HEK293 (cell line): Measurements from ENCODE around the gene FAM229A.
A peak's percentile ranks its signal among the peaks of the same experiment; 100 is the strongest.

Experiments
- CTCF ChIA-PET: fragments of 350-600 bp; formaldehyde crosslinking; extraction: SDS; loops from one replicate; lab custom pipeline; 2021; ENCODE audit warnings: antibody characterized with exemption; lab: Yijun Ruan, JAX
- POLR2A ChIA-PET: fragments of 300-600 bp; formaldehyde crosslinking; extraction: SDS; loops from one replicate; lab custom pipeline; 2020; ENCODE audit warnings: antibody characterized with exemption, inconsistent platforms; lab: Yijun Ruan, JAX
- H3K27ac ChIP-seq: fragments of 200-500 bp; sonication (Bioruptor generic); 2 replicates; pipeline ENCODE4 v1.5.1; 2014; ENCODE audit warnings: low read depth, low read length, control low read depth, inconsistent platforms; ENCODE audit errors: extremely low read depth
- H3K36me3 ChIP-seq, 2 experiments: fragments of 200-500 bp in 1 of 2; sonication (Bioruptor generic) in 1 of 2; 1 replicate in 1 of 2; 2 replicates in 1 of 2; pipeline ENCODE4 v1.5.1; 2014 to 2017; ENCODE audit warnings: inconsistent platforms in 2 of 2, low read length in 2 of 2; ENCODE audit not compliant: control insufficient read depth in 2 of 2, insufficient read depth in 1 of 2
- H3K4me1 ChIP-seq: fragments of 200-500 bp; sonication (Bioruptor generic); 2 replicates; pipeline ENCODE4 v1.5.1; 2014; ENCODE audit warnings: mild to moderate bottlenecking, low read length, inconsistent platforms; ENCODE audit not compliant: control insufficient read depth, insufficient read depth
- H3K4me3 ChIP-seq: 2 replicates; pipeline ENCODE4 v1.5.1; 2011; ENCODE audit warnings: low read depth, mild to moderate bottlenecking, control low read depth, low read length, moderate library complexity
- H3K9me3 ChIP-seq: fragments of 200-500 bp; sonication (Bioruptor generic); 2 replicates; pipeline ENCODE4 v1.5.1; 2014; ENCODE audit warnings: low read depth, low read length, inconsistent platforms; ENCODE audit not compliant: control insufficient read depth, insufficient read depth
- GFI1B ChIP-seq: fragments of 450-650 bp; formaldehyde crosslinking; IDR thresholded peaks from 2 replicates; pipeline ENCODE4 v1.5.1; 2016; ENCODE audit warnings: missing biosample characterization, missing genetic modification characterization
- MYNN ChIP-seq: fragments of 450-650 bp; formaldehyde crosslinking; IDR thresholded peaks from 2 replicates; pipeline ENCODE4 v1.5.1; 2016; ENCODE audit warnings: missing biosample characterization, missing genetic modification characterization, borderline replicate concordance
- WT1 ChIP-seq: fragments of 450-650 bp; formaldehyde crosslinking; IDR thresholded peaks from 2 replicates; pipeline ENCODE4 v1.5.1; 2016; ENCODE audit warnings: missing biosample characterization, missing genetic modification characterization
- ZBTB17 ChIP-seq: fragments of 450-650 bp; formaldehyde crosslinking; IDR thresholded peaks from 2 replicates; pipeline ENCODE4 v1.5.1; 2016; ENCODE audit warnings: missing biosample characterization, missing genetic modification characterization
- ZFP3 ChIP-seq: fragments of 450-650 bp; formaldehyde crosslinking; IDR thresholded peaks from 2 replicates; pipeline ENCODE4 v1.5.1; 2016; ENCODE audit warnings: low read depth, missing biosample characterization, missing genetic modification characterization
- ZNF521 ChIP-seq: fragments of 450-650 bp; formaldehyde crosslinking; IDR thresholded peaks from 2 replicates; pipeline ENCODE4 v1.5.1; 2017; ENCODE audit warnings: missing biosample characterization, mild to moderate bottlenecking, missing genetic modification characterization
- ZNF549 ChIP-seq: fragments of 450-650 bp; IDR thresholded peaks from 2 replicates; pipeline ENCODE4 v1.5.1; 2018; ENCODE audit warnings: missing biosample characterization, missing genetic modification characterization, mild to moderate bottlenecking, inconsistent platforms, moderate library complexity
- ZNF561 ChIP-seq: fragments of 450-650 bp; IDR thresholded peaks from 2 replicates; pipeline ENCODE4 v1.5.1; 2018; ENCODE audit warnings: missing biosample characterization, missing genetic modification characterization, borderline replicate concordance
- ZNF610 ChIP-seq: fragments of 450-650 bp; formaldehyde crosslinking; IDR thresholded peaks from 2 replicates; pipeline ENCODE4 v1.5.1; 2016; ENCODE audit warnings: missing biosample characterization, missing genetic modification characterization, borderline replicate concordance
- ZNF654 ChIP-seq: fragments of 450-650 bp; formaldehyde crosslinking; IDR thresholded peaks from 2 replicates; pipeline ENCODE4 v1.5.1; 2016; ENCODE audit warnings: low read depth, missing biosample characterization, missing genetic modification characterization
- ZSCAN23 ChIP-seq: fragments of 450-650 bp; formaldehyde crosslinking; IDR thresholded peaks from 2 replicates; pipeline ENCODE4 v1.5.1; 2016; ENCODE audit warnings: missing biosample characterization, missing genetic modification characterization
- TF ChIP-seq, protein P1 (sequence below): fragments of 450-650 bp; formaldehyde crosslinking; IDR thresholded peaks from 2 replicates; pipeline ENCODE4; 2016; ENCODE audit warnings: missing biosample characterization, missing genetic modification characterization

Gene FAM229A

DNA sequence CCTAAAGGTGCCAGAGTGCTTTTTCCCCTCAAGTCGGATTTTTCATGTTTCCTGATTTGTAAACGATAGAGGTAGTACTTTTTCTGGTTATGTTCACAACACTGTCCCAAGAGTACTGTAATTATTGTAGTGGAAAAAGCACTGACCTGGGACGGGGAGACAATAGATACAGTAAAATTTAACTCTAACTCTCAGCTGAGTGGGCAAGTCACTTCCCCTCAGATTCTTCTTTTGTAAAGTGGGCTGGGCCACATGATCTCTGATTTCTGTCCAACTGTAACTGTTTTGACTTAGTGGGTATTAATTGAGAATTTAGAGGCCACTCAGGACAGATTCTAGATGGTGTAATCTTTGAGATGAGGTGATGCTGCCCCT lies 45.4 kb downstream of the FAM229A start:
- Histone ChIP-seq H3K36me3 (peaks cover 33 to 57% of the 10 kb centered on the region in 2 experiments), H3K27ac (no peak overlapping the region), H3K4me1 (no peaks in the 10 kb centered on the region), H3K4me3 (no peak overlapping the region), H3K9me3 (no peaks in the 10 kb centered on the region)
- ChIA-PET POLR2A (interaction anchor here (0.5 to 2.4 kb wide), 2 partner anchors 19 to 20 kb away, joined by 6 to 7 read pairs; partner anchors contain the start of gene MARCKSL1), CTCF (interaction anchor here (0.6 to 1.5 kb wide), 8 partner anchors 10 to 109 kb away, joined by 3 to 14 read pairs (median 4); no protein-coding TSS in a partner anchor)
- TF ChIP-seq ZNF654 (tag by site-specific recombination) (no peak), ZNF610 (tag by site-specific recombination) (no peak), ZFP3 (tag by site-specific recombination) (no peak), ZNF521 (tag by site-specific recombination) (no peak), GFI1B (no peak), ZNF549 (tag by site-specific recombination) (no peak), ZSCAN23 (tag by site-specific recombination) (no peak), MYNN (no peak), WT1 (tag by site-specific recombination) (no peak)
- TF ChIP-seq, protein P1, sequence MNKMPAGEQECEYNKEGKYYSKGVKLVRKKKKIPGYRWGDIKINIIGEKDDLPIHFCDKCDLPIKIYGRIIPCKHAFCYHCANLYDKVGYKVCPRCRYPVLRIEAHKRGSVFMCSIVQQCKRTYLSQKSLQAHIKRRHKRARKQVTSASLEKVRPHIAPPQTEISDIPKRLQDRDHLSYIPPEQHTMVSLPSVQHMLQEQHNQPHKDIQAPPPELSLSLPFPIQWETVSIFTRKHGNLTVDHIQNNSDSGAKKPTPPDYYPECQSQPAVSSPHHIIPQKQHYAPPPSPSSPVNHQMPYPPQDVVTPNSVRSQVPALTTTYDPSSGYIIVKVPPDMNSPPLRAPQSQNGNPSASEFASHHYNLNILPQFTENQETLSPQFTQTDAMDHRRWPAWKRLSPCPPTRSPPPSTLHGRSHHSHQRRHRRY, result no peak

DNA sequence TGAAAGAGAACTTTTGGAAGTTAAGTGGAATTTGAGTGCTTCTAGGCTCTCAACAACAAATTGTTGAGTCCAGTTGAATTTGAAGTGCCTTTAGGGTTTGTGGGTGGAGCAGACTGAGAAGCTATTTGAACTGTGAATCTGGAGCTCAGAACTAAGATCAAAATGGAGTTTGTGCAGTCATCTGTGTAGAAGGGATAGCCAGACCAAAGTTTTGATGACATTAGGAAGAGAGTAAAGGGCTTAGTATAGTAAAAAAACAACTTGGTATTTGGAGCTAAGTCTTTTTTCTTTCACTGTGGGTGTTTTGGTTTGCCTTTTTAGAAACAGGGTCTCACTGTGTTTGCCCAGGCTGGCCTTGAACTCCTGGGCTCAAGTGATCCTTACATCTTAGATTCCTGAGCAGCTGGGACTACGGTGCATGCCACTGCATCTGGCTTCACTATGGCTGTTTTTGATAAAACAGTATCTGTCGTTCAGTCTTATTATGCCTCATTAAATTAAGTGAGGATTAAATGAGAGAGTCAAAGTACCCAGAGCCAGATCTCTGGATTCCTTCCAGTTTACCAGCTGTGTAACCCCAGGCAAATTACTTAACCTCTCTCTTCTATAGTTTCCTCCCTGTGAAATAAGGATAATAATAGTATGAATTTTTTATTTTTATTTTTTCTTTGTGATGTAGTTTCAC lies 50.4 kb downstream of the FAM229A start:
- ChIA-PET POLR2A (interaction anchor here (1.4 to 2.0 kb wide), 2 partner anchors 20 to 24 kb away, joined by 3 to 5 read pairs; partner anchors contain the start of gene MARCKSL1), CTCF (interaction anchor here (0.7 to 1.7 kb wide), 4 partner anchors 10 to 96 kb away, joined by 4 to 6 read pairs (median 5); partner anchors contain the start of gene FAM167B)
- Histone ChIP-seq H3K4me1 (peaks cover 12% of the 10 kb centered on the region), H3K9me3 (no peaks in the 10 kb centered on the region), H3K36me3 (peaks cover 5 to 19% of the 10 kb centered on the region in 2 experiments; a peak in 2 of 3 replicates), H3K27ac (no peak overlapping the region), H3K4me3 (no peak overlapping the region)
- TF ChIP-seq ZBTB17 (tag by site-specific recombination) (peak; percentile 42; the same call in 1 of the 2 replicates), ZNF561 (tag by site-specific recombination) (no peak)
